ENCODE measurements around the gene TBC1D14. TPM values are rescaled to one million over a fixed set of nuclear protein-coding genes. Genes with fewer than 3 reads are reported as not detected.

TBC1D14 gene
- total and polyA plus RNA-seq, 7 donors = 19.2 to 46.4 (median 29.5) TPM

DNA sequence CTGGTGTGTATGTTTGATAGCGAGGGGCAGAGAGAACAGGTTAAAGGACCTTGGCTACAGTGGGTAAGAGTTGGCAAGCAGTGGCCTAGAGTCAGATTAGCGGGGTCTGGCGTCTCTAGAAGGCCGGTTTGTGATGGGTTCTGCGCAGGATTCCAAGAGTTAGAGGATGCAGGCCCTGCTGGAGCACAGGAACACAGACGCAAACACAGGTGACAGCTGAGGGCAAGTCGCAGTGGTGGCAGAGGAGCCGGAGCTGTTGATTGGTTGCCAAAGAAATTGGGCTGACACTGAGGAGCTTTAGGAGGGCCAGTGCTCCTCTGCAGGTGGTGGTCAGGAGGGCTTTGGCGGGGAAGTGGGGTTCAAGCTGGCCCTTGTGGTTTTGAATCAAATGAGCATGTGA, 137.3 kb downstream of the TBC1D14 start:
- WGBS, 2 donors = 91% methylated on average over 9 of the region's 9 CpGs
- intact Hi-C loops (cut with DNase I) = loop anchor here (10.0 kb wide), 1 partner anchor 332 kb away; the partner anchor contains the start of gene BLOC1S4
- Histone ChIP-seq H3K36me3 (peaks cover 0 to 7% (median 0%) of the 10 kb centered on the region in 4 donors), H3K27ac (no peak overlapping the region), H3K9me3 (no peaks in the 10 kb centered on the region), H3K4me1 (peaks cover 0 to 54% (median 40%) of the 10 kb centered on the region in 4 donors), H3K4me3 (no peak overlapping the region), H3K27me3 (no peaks in the 10 kb centered on the region)
- no peak for DNase-seq
- TF ChIP-seq EP300 (IDR thresholded peaks at IDR 0.05) (no peak), CTCF (IDR thresholded peaks at IDR 0.05) (no peak), POLR2AphosphoS5 (IDR thresholded peaks at IDR 0.05) (no peak), POLR2A (IDR thresholded peaks at IDR 0.05) (no peak)

DNA sequence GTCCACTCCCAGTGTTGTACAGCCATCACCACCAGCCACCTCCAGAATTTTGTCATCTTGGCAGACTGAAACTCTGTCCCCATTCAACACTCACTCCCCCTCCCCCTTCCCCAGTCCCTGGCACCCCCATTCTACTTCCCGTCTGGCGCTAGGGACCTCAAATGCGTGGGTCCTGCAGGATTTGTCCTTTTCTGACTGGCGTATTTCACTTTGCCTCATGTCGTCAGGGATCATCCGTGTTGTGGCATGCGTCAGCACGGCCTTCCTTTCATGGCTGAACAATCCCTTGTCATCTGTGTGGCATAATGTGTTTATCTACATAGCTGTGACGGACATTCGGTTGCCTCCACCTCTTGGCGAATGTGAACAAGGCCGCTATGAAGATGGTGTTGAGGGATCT, 139.0 kb downstream of the TBC1D14 start:
- Histone ChIP-seq H3K9me3 (no peaks in the 10 kb centered on the region), H3K27me3 (no peaks in the 10 kb centered on the region), H3K4me1 (peaks cover 0 to 67% (median 52%) of the 10 kb centered on the region in 4 donors), H3K4me3 (no peak overlapping the region), H3K36me3 (peaks cover 0 to 7% (median 0%) of the 10 kb centered on the region in 4 donors), H3K27ac (no peak overlapping the region)
- DNase-seq = no peak
- no peak for TF ChIP-seq EP300 (IDR thresholded peaks at IDR 0.05)
- no peak for TF ChIP-seq POLR2AphosphoS5 (IDR thresholded peaks at IDR 0.05)
- TF ChIP-seq CTCF (IDR thresholded peaks at IDR 0.05) = no peak
- intact Hi-C loops (cut with DNase I) = loop anchor here (10.0 kb wide), 1 partner anchor 334 kb away; the partner anchor contains the start of gene BLOC1S4
- WGBS, 2 donors = 95 to 97% methylated on average over 12 of the region's 12 CpGs

DNA sequence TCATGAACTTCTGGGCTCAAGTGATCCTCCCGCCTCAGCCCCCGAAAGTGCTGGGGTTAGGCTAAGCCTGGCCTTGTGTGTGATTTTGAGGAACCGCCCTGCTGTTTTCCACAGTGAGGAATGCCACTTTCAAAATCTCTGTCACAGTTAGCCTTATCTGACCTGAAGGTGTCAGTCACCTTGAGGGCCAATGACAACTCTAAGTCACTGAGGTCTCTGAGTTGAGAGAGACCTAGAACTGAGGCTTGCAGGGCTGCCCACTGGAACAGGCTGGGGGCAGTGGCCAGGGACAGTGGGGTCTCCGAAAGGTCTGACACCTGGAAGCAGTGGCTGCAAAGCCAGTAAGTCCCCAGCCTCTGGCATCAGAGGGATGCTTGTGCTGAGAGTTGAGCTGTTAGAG, 139.7 kb downstream of the TBC1D14 start:
- no peak for TF ChIP-seq EP300 (IDR thresholded peaks at IDR 0.05)
- TF ChIP-seq CTCF (IDR thresholded peaks at IDR 0.05) = no peak
- TF ChIP-seq POLR2A (IDR thresholded peaks at IDR 0.05) = no peak
- TF ChIP-seq POLR2AphosphoS5 (IDR thresholded peaks at IDR 0.05) = no peak
- WGBS, 2 donors = 90 to 97% methylated on average over 4 of the region's 4 CpGs
- Histone ChIP-seq H3K4me3 (no peak overlapping the region), H3K27me3 (no peaks in the 10 kb centered on the region), H3K27ac (no peak overlapping the region), H3K9me3 (no peaks in the 10 kb centered on the region), H3K36me3 (peaks cover 2 to 11% (median 3%) of the 10 kb centered on the region in 4 donors), H3K4me1 (peaks cover 0 to 69% (median 51%) of the 10 kb centered on the region in 4 donors)
- intact Hi-C loops (cut with DNase I) = loop anchor here (10.0 kb wide), 1 partner anchor 334 kb away; the partner anchor contains the start of gene BLOC1S4
- DNase-seq = no peak

GRCh38 chr4:7049739-7050138, 140.1 kb downstream of the TBC1D14 start:
- Histone ChIP-seq H3K27me3 (no peaks in the 10 kb centered on the region), H3K9me3 (no peaks in the 10 kb centered on the region), H3K27ac (no peak overlapping the region), H3K36me3 (peaks cover 6 to 16% (median 8%) of the 10 kb centered on the region in 4 donors), H3K4me1 (peaks cover 0 to 65% (median 47%) of the 10 kb centered on the region in 4 donors), H3K4me3 (no peak overlapping the region)
- intact Hi-C loops (cut with DNase I) = loop anchor here (10.0 kb wide), 1 partner anchor 335 kb away; the partner anchor contains the start of gene BLOC1S4
- no peak for DNase-seq
- 87 to 92% methylated on average over 11 of the region's 11 CpGs for WGBS, 2 donors
- TF ChIP-seq CTCF (IDR thresholded peaks at IDR 0.05) = no peak
- TF ChIP-seq POLR2A (IDR thresholded peaks at IDR 0.05) = no peak
- no peak for TF ChIP-seq EP300 (IDR thresholded peaks at IDR 0.05)
- no peak for TF ChIP-seq POLR2AphosphoS5 (IDR thresholded peaks at IDR 0.05)

Measured in sigmoid colon (tissue), 7 donors.